K562 (cell line): ENCODE results near the gene ENTREP3. TPM values are rescaled to one million over a fixed set of nuclear protein-coding genes. Genes with fewer than 3 reads are reported as not detected.

Experiments
- ATF2 ChIP-seq: sonication (generic); formaldehyde crosslinking; IDR thresholded peaks from 2 replicates; pipeline ENCODE4 v1.8.1; 2022; ENCODE audit warnings: missing genetic modification reagents
- DACH1 ChIP-seq: fragments of 450-650 bp; IDR thresholded peaks from 2 replicates; pipeline ENCODE4 v1.6.1; 2018; ENCODE audit not compliant: partially characterized antibody
- ESRRB ChIP-seq: fragments of 250-450 bp; sonication (Bioruptor Pico); IDR thresholded peaks from 2 replicates; pipeline ENCODE4 v1.5.0; 2020; ENCODE audit warnings: mild to moderate bottlenecking, moderate library complexity, borderline replicate concordance
- HES1 ChIP-seq: fragments of 450-650 bp; IDR thresholded peaks from 2 replicates; pipeline ENCODE4 v1.6.1; 2016; ENCODE audit warnings: low read depth, mild to moderate bottlenecking, moderate library complexity
- PPARD ChIP-seq: fragments of 250-450 bp; sonication (Bioruptor Pico); IDR thresholded peaks from 2 replicates; pipeline ENCODE4 v1.8.0; 2022; ENCODE audit warnings: inconsistent platforms, mild to moderate bottlenecking, moderate library complexity
- RERE ChIP-seq: sonication (generic); formaldehyde crosslinking; IDR thresholded peaks from 2 replicates; pipeline ENCODE4 v1.8.0; 2023; ENCODE audit warnings: missing genetic modification reagents, mild to moderate bottlenecking, borderline replicate concordance
- SIX5 ChIP-seq, 2 experiments: IDR thresholded peaks; 2 replicates each; pipeline ENCODE4 v1.6.1; 2011; ENCODE audit warnings: low read length in 2 of 2, borderline replicate concordance in 1 of 2, low read depth in 1 of 2, mild to moderate bottlenecking in 1 of 2, moderate library complexity in 1 of 2; ENCODE audit not compliant: insufficient read depth in 1 of 2
- TSHZ1 ChIP-seq: fragments of 250-450 bp; sonication (Bioruptor Pico); IDR thresholded peaks from 2 replicates; pipeline ENCODE4 v1.4.0; 2020; ENCODE audit warnings: mild to moderate bottlenecking, moderate library complexity
- ZBTB9 ChIP-seq: fragments of 450-650 bp; formaldehyde crosslinking; IDR thresholded peaks from 2 replicates; pipeline ENCODE4 v1.4.0; 2020; ENCODE audit warnings: mild to moderate bottlenecking, moderate library complexity
- ZNF184 ChIP-seq: sonication (generic); formaldehyde crosslinking; IDR thresholded peaks from 2 replicates; pipeline ENCODE4 v1.5.0; 2020; ENCODE audit warnings: missing genetic modification reagents
- ZNF224 ChIP-seq: sonication (generic); formaldehyde crosslinking; IDR thresholded peaks from 2 replicates; pipeline ENCODE4 v1.8.0; 2022; ENCODE audit warnings: mild to moderate bottlenecking, missing genetic modification reagents
- polyA plus RNA-seq, 8 experiments: library from polyadenylated mRNA; depleted of rRNA in 4 of 8; stranded (reverse) in 5 of 8; unstranded in 3 of 8; fragments of >200 nt; fragmentation: Nextera tagmentation in 2 of 8; fragmentation: Illumina TruSeq in 1 of 8; extraction: Ambion mirVana in 2 of 8; extraction: Trizol in 1 of 8; gene quantifications; 2 replicates each; pipeline versions ENCODE4 v1.2.1 to v1.2.3, GENCODE V29; 2011 to 2014; ENCODE audit warnings: inconsistent platforms in 1 of 8, missing spikeins in 1 of 8
- total RNA-seq, 7 experiments: library from RNA; depleted of rRNA in 6 of 7; stranded (reverse); fragments of >200 nt in 6 of 7; fragmentation: Illumina TruSeq in 2 of 7; extraction: Trizol in 2 of 7; gene quantifications; 2 replicates each; pipeline versions ENCODE4 v1.2.1 to v1.2.3, GENCODE V29; 2011 to 2021; ENCODE audit warnings: low replicate concordance in 1 of 7

Gene ENTREP3
- total and polyA plus RNA-seq, 9 of the 15 experiments (the other 6 are each of a cell fraction or from before 2014, with no cell fraction given) = 1.9 to 41.8 (median 5.9) TPM

DNA sequence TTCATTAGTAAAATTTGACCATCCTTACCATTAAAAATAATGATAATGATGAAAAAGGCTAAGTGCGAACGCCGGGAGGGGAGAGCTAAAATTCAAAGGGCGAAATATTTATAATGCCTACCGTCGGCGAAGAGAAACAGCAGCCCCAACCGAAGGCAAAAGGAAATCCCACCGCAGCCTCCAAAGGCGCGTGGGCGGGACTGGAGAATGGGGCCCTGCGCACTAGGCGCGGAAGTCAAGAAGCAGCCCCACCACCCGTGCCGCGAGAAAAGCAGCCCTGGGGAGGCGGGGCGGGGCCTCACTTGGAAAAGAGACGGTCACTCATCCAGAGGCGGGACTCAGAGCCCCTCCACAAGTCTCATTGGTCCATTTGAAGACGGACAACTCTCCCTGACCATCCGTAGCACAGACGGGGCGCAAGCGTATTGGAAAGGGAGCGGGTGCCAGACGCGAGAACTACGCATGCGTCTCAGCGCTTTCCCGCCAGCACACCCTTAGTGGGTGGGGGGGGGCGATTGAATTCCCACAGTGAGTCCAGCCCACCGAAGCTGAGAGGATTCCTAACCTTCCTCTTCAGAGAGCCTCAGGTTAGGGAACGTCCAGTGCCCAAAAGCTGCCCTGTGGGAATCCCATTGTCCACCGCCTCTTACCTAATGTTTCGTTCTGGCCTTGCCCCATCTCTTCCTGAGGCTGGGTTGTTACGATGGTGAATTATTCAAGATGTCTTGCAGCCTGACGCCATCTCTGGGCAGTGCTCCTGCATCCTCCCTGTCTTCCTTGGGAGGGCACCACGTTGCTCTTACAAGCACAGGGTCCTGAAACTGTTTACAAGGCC, 27.8 kb downstream of the ENTREP3 start (continued):
- TF ChIP-seq ATF2 (no peak), DACH1 (no peak), ESRRB (CRISPR knock-in tag) (no peak), ZNF224 (CRISPR knock-in tag) (no peak), HES1 (peak; percentile 36; the same call in 1 of the 2 replicates), PPARD (CRISPR knock-in tag) (0 out of 2 replicates have a peak, but pooled peaks have one; percentile 41), TSHZ1 (CRISPR knock-in tag) (no peak), SIX5 (IDR thresholded peaks at IDR 0.05; ENCODE audit: borderline replicate concordance in 1 of 2, insufficient read depth in 1 of 2, low read depth in 1 of 2, low read length in 2 of 2) (no peak), RERE (CRISPR knock-in tag) (no peak), ZNF184 (CRISPR knock-in tag) (no peak), ZBTB9 (CRISPR knock-in tag) (no peak)
